GM19452 (cell line): ENCODE data around the gene GOLGA5.
"Not testable (repeated sequence)": the region's sequence is repeated elsewhere in the genome, so short reads cannot be mapped to it uniquely, and the experiment has no call there.

Experiments used
- ATAC-seq: cut with Tn5 transposase; IDR thresholded peaks from one replicate; pipeline ENCODE4 v1.9.1; 2021; ENCODE audit not compliant: unreplicated experiment

Gene GOLGA5, protein sequence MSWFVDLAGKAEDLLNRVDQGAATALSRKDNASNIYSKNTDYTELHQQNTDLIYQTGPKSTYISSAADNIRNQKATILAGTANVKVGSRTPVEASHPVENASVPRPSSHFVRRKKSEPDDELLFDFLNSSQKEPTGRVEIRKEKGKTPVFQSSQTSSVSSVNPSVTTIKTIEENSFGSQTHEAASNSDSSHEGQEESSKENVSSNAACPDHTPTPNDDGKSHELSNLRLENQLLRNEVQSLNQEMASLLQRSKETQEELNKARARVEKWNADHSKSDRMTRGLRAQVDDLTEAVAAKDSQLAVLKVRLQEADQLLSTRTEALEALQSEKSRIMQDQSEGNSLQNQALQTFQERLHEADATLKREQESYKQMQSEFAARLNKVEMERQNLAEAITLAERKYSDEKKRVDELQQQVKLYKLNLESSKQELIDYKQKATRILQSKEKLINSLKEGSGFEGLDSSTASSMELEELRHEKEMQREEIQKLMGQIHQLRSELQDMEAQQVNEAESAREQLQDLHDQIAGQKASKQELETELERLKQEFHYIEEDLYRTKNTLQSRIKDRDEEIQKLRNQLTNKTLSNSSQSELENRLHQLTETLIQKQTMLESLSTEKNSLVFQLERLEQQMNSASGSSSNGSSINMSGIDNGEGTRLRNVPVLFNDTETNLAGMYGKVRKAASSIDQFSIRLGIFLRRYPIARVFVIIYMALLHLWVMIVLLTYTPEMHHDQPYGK

DNA sequence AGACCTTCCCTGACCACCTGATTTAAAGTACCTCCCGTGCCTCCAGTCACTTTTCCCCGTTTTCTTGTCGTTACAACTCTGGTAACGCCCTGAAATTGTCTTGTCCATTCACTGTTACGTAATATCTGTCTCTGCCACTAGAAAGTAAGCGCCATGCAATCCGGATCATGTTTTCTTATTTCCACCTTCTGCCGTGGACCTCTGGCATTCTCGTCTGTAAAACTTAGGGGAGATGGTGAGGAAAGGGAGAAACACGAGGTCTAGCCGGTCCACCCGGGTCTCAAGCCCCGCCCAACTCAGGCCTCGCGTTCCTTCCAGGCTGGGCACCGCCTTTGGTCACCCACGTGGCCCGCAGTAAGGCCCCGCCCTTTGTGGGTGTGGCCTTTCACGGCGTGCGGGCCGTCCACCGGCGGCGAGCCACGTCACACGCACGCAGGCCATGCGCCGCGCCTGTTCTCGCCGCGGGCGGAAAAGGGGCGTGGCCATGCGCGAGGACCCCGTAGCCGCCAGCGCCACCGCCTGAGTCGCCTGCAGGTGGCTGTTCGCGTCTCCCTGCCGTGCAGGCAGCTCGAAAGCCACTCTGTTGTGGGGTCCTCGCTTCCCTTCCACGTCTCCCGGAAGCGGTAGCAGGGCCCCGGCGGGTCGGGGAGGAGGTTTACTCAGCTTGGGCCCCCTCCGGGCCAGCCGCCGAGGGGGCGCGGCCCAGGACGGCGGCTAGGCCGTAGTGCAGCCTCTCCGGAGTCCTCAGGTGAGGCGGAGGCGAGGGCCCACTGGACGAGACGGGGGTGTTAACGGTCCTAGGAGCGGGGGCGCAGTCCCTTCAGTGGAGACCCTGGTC, at the start of gene GOLGA5:
GOLGA5 (plus strand) TSS at position 597 of the 838 bp plus-strand sequence. CDS start 3,133 bp downstream, outside the sequence.
- peak; percentile 98 for ATAC-seq

DNA sequence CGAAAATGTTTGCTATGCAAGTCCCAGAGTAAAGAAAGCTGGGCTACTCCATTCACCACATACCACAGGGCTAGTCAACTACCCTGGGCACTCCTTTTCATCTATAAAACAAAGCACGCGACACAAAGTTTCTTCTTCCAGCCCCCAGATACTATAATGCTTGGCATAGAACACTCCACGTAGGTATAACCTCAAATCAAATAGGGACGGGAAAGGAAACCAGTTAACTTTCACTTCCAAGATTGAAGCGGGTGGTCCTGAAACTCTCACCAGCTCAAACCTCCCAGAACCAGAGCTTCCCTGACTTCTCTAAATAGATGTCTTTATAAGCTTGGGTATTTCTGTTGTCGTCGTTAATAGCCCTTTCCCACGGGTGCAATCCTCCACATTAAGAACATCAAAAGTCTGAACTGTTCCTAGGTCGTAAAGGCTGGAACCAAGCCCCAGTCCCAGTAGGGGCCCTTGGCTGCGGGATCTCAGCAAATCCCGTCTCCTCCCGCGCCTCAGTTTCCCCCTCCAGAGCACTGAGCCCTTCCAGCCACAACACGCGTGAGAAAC, 46.3 kb upstream of the GOLGA5 start:
- no peak for ATAC-seq

DNA sequence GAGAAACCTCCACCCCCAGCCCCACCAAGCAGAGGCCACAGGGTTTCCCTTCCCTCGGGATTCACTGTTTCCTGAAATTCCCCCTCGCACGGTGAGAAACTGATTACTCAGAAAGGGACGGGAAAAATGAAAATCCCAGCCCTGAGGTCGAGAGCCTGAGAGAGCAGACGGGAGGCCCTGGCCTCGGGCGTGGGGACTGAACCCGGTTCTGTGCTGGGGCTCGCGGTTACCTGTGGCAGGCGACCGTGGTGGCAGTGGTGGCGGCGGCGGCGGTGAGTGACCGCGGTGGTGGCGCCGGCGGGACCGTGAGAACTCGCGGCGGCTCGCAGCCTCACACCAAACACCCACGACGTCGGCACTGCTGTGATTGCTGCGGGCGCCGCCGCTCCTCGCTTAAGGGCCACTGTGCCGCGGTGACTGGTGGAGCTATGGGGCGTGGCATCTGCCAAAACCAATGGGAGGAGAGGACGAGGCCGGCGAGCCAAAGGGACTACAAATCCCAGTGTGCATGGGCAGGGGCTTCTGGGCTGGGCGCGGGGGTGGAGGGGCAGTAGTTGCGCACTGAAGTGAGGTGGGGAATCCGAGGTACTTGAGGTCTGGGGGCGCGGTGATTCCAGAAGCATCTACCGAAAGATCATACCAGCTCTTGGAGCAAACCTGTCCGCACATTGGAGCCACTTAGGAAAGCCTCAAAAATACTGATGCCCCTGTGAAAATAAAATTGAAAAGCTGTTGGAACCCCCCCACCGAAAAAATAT, 45.7 kb upstream of the GOLGA5 start, which contains the start of gene LGMN:
LGMN (minus strand) TSS at position 369 of the 758 bp plus-strand sequence. CDS start 15,841 bp downstream, outside the sequence.
- ATAC-seq: peak; percentile 75

DNA sequence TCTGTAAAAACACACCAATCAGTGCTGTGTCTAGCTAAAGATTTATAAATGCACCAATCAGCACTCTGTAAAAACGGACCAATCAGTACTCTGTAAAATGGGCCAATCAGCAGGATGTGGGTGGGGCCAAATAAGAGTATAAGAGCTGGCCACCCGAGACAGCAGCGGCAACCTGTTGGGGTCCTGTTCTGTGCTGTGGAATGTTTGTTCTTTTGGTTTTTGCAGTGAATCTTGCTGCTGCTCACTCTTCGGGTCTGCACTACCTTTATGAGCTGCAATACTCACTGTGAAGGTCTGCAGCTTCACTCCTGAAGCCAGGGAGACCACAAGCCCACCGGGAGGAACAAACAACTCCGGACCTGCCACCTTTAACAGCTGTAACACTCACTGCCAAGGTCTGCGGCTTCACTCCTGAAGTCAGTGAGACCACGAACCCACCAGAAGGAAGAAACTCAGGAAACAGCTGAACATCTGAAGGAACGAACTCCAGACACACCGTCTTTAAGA, 43.8 kb upstream of the GOLGA5 start:
- not testable (repeated sequence) for ATAC-seq

DNA sequence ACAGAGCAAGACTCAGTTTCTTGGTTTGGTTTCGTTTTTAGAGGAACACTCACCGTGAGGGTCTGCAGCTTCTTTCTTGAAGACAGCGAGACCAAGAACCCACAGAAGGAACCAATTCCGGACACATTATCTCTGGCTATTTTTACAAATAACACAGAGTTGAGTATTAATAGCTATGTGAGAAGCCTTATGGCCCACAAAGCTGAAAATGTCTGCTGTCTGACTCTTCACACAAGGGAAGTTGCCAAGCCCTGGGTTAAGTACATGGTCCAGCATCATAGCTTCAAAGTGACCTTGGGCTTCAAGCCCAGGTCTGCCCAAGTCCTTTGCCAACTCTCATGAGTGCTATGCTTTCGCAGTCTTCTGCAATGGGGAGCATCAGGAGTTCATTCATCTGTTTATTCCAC, 43.1 kb upstream of the GOLGA5 start:
- ATAC-seq: no peak

DNA sequence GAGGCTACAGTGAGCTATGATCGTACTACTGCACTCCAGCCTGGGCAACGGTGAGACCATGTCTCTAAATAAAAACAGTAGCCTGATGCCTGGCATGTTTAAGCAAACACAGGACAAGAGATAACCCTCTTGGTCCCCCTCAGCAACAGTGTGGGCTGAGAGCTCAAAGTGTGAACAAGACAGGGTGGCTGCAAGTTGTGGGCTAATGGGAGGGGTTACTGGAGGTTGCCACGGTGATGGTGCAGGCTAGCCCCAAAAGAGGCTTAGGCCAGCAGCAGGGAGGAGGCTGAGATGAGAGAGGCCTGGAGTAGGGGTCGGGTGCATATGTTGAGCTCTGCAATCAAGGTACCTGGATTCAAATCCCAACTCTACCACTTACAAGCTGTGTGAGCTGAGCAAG, 42.3 kb upstream of the GOLGA5 start:
- ATAC-seq: no peak

DNA sequence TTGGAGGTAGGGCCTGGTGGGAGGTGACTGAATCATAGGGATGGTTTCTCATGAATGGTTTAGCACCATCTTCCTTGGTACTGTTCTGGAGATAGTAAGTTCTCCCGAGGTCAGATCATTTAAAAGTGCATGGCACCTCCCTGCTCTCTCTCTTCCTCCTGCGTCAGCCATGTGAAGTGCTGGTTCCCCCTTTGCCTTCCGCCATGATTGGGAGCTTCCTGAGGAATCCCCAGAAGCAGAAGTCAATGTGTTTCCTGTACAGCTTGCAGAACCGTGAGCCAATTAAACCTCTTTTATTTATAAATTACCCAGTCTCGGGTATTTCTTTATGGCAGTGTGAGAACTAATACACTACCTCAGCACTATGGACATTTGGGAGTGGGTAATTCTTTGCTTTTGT, 40.9 kb upstream of the GOLGA5 start:
- ATAC-seq: no peak

DNA sequence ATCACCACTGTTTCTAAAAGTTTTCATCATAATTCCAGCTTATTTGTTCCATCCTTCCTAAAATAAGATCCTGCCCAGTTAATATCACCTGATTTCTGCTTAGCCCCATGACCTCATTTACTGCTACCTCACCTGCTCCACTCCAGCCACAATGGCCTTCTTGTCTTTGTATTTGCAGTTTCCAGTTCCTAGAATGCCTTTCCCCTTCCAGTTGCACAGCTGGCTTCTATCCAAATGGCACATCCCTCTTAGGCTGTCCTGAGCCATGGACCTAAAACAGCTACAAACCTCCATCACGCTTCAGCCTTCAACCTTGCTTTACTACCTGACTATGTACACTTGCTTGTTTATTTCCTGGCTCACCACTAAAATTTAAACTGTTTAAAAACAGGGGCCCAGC, 39.1 kb upstream of the GOLGA5 start:
- no peak for ATAC-seq

DNA sequence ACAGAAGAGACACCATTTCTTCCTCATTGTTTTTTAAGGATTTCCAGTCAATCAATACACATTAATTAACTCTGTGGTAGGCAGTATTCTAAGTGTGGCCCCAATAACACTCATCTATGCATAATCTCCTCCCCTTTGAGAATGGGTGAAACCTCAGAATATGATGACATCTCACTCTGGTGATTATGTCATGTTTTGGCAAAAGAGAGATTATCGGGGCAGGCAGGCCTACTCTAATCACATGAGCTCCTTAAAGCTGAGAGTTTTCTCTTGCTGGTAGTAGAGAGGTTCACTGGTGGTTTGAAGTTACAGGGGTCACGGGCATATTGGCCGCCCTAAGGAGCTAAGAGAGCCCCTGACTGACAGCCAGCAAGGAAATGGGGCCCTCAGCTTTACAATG, 38.6 kb upstream of the GOLGA5 start:
- no peak for ATAC-seq

DNA sequence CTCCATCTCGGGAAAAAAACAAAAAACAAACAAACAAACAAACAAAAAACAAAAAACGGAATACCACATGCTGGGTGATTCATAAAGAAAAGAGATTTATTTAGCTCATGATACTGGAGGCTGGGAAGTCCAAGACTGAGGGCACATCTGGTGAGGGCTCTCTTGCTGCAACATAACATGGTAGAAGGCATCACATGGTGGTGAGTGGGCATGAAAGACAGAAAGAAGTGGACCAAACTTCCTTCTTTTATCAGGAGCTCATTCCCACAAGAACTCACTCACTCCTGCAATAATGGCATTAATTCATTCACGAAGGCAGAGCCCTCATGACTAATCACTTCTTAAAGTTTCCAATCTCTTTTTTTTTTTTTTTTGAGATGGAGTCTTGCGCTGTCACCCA, 37.7 kb upstream of the GOLGA5 start:
- no peak for ATAC-seq

DNA sequence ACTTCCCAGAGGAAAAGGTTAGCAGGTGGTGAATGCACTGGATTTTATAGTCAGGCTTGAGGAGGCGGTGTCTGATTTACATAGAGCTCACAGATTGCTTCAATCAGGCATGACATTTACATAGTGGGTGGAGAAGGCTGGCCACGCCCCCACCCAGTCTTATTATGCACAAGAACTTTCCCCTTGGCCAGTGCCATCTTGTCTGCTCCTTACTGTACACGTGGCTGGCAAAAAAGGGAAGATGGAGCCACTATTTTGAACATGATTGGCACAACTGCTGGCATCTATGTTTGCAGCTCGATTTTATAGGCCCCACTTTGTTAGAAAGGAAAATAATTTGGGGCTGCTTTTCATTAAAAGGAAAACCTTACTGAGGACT, 34.8 kb upstream of the GOLGA5 start:
- no peak for ATAC-seq

DNA sequence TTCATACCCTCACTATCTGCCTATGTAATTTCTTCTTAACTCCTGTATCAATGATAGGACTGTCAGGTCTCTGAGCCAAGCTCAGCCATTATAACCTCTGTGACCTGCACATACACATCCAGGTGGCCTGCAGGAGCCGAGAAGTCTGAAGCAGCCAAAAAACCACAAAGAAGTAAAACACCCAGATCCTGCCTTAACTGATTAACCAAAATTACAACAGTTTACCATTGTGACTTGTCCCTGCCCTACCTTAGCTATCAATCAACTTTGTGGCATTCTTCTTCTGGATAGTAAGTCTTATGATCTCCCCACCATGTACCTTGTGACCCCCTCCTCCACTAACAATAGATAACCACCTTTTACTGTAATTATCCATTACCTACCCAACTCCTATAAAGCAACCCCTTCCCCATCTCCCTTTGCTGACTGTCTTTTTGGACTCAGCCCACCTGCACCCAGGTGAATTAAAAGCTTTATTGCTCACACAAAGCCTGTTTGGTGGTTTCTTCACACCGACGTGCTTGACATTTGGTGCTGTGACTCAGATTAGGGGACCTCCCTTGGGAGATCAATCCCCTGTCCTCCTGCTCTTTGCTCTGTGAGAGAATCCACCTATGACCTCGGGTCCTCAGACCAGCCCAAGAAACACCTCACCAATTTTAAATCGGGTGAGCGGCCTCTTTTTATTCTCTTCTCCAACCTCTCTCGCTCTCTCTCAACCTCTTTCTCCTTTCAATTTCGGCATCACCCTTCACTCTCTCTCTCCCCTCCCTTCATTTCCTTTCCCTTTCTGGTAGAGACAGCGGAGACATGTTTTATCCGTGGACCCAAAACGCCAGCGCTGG, 34.2 kb upstream of the GOLGA5 start:
- ATAC-seq: no peak

DNA sequence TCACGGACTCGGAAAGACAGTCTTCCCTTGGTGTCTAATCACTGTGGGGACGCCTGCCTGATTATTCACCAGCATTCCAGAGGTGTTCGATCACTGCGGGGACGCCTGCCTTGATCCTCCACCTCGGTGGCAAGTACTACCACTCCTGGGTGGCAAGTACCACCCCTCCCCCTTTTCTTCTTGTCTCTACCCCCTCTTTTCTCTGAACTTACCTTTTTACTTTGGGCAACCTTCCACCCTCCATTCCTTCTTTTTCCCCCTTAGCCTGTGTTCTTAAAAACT, 33.6 kb upstream of the GOLGA5 start:
- ATAC-seq: no peak

DNA sequence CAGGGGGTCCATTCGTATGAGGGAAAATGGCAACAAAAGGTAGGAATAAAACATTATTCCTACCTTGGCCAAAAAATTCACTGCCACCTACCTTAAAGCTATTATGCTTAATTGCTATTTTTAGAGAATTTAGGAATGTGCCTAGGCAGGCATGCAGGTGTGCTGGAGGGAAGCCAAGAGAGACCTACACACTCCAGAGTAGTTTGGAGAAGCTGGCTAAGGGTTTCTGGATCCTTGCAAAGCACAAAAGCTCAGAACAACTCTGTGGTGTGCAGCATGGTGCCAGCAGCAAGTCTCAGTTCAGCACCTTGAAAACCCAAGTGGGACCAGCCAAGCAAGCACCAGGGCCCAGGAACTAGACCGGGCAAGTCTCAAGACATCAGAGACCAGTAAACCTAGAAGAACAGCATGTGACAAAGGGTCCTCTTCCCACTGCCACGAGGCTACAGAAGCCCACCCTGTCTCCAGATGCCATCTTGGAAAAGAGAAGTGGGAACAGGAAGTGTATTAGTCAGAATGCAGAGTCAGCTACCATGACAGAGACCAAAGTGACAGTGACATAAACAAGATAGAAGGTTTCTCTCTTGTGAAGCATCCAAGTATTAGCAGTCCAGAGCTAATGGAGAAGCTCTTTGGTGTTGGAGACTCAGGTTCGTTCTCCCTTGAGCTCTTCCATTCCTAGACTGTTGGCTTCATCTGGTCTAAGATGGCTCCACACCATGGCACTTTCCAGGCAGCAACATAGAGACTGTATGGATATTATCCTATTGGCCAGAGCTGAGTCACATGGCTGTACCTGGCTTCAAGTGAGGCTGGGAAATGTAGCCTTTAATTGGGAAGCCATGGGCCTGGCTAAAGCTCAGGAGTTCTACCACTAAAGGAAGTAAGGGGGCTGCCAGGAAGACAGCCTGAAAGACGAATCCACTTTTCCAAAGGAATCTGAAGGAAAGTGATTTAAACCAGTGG, 30.2 kb upstream of the GOLGA5 start:
- ATAC-seq: not testable (repeated sequence)

DNA sequence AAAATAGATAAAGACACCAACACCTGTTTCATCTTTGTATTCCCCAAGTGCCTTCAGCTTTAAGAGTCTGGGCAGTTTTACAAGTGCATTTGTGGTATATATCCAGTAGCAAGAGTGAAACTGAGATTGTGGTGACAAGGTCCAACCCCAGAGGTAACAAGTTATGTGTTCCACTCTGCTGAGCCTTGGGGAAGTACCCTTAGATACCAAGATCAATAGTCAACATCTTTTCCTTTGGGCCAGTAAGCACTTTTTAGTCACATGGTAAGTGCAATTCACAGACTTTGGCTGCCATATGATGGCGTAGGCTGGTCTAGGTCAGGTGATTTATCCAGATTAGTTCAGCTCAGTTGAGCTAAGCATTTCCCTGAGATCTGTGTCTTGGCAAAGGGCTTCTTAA, 25.9 kb upstream of the GOLGA5 start:
- peak; percentile 89 for ATAC-seq

DNA sequence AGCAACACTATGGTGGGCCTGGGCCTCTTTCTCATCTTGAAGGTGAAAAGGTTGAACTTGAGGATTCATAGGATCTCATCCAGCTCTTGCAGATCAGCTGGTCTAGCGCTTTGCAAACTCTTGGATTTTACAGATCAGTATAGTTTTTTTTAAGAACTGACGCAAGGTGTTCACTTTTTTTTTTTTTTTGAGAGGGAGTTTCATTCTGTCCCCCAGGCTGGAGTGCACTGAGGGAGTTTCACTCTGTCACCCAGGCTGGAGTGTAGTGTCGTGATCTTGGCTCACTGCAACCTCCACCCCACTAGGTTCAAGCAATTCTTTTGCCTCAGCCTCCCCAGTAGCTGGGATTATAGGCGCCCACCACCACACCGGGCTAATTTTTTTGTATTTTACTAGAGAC, 25.3 kb upstream of the GOLGA5 start:
- ATAC-seq: peak; percentile 2

DNA sequence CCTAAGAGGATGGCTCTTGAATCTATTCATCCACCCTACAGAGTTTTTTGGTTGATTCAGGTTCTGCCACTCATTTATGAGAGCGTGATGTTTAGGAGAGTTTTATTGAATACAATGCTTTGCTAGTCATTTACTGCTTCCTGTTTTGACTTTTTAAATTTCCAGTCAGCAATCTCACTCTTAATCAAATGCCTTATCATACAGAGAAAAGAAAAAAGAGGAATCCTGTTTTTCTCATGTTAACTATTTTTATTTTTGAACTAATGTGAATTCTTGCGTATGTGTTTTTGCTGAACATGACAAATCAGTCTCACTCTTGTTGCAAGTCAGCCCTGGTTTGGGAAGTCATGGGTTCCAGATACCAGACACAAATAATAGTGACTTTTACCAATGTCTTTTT, 23.6 kb upstream of the GOLGA5 start:
- no peak for ATAC-seq

DNA sequence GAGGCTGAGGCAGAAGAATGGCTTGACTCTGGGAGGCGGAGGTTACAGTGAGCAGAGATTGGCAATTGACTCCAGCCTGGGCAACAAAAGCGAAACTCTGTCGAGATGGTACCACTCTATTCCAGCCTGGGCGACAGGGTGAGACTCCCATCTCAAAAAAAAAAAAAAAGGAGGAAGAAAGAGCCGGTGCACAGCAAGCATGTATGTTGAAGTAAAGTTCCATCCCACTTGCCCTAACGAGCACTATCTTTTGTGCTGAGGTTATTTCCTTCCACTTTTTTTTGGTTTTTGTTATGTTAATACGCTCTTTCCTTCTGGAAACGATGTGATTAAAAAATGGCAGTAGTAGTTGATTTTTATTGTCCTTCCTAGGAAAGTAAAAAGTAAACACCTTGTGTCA, 19.5 kb upstream of the GOLGA5 start:
- no peak for ATAC-seq
